ENCODE results near the gene MALRD1. TPM values are rescaled to one million over a fixed set of nuclear protein-coding genes. Genes with fewer than 3 reads are reported as not detected.
A peak's percentile ranks its signal among the peaks of the same experiment; 100 is the strongest.

The MALRD1 gene
- total RNA-seq, 1 donor from 2014 or later: 0.45 TPM

DNA sequence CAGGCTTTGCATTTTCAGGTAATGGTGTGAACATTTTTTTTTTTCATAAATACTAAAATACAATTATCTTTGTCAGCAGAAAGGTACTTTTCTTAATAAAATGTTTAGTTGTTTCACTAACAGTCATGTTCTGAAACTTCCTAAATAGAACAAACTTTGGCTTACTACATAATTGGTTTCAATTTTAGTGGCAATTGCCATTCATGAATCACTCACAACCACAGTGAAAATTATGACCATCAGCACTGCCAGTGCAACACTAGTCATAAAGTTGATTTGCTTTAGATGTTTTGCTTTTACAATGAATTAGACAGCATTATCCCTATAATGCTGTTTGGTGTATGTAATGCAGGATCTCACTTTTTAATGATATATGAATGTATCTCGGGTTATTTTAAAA lies 470.0 kb downstream of the MALRD1 start:
- Histone ChIP-seq H3K9me3 (ENCODE audit: insufficient read depth, low read depth, low read length) (no peaks in the 10 kb centered on the region), H3K4me3 (ENCODE audit: insufficient read depth, low read depth, low read length) (no peak overlapping the region), H3K9ac (ENCODE audit: low read length) (no peak overlapping the region), H2AFZ (ENCODE audit: low read depth, low read length) (no peak overlapping the region), H3K79me2 (ENCODE audit: insufficient read depth, low read length) (no peaks in the 10 kb centered on the region), H3K27me3 (ENCODE audit: insufficient read depth, low read length) (no peaks in the 10 kb centered on the region), H3K4me1 (ENCODE audit: insufficient read depth, low read length) (no peaks in the 10 kb centered on the region), H3K27ac (ENCODE audit: low read depth, low read length) (no peak overlapping the region), H3K36me3 (ENCODE audit: insufficient read depth, low read length) (no peaks in the 10 kb centered on the region), H3K4me2 (ENCODE audit: low read length) (no peak overlapping the region), H4K20me1 (ENCODE audit: insufficient read depth, low read length) (no peaks in the 10 kb centered on the region)
- Mint-ChIP-seq H3K4me1 (ENCODE audit: low read depth, unreplicated experiment) (no peaks in the 10 kb centered on the region), H3K9me3 (ENCODE audit: unreplicated experiment) (no peaks in the 10 kb centered on the region), H3K27ac (ENCODE audit: unreplicated experiment) (no peak overlapping the region), H3K27me3 (ENCODE audit: low read depth, unreplicated experiment) (no peaks in the 10 kb centered on the region), H3K4me3 (ENCODE audit: unreplicated experiment) (no peak overlapping the region), H3K36me3 (ENCODE audit: low read depth, unreplicated experiment) (no peaks in the 10 kb centered on the region)
- TF ChIP-seq EZH2 (IDR thresholded peaks at IDR 0.05; ENCODE audit: insufficient read depth, low read length) (no peak), CTCF (IDR thresholded peaks at IDR 0.05; ENCODE audit: insufficient read depth, low read depth, low read length) (no peak)
- DNase-seq (ENCODE audit: low read depth) (no peak), FAIRE-seq (no peak)

GRCh38 chr10:19531324-19531723 lies 482.7 kb downstream of the MALRD1 start:
- Histone ChIP-seq H3K9me3 (ENCODE audit: insufficient read depth, low read depth, low read length) (no peaks in the 10 kb centered on the region), H4K20me1 (ENCODE audit: insufficient read depth, low read length) (no peaks in the 10 kb centered on the region), H3K27ac (ENCODE audit: low read depth, low read length) (no peak overlapping the region), H3K4me2 (ENCODE audit: low read length) (no peak overlapping the region), H3K36me3 (ENCODE audit: insufficient read depth, low read length) (no peaks in the 10 kb centered on the region), H3K27me3 (ENCODE audit: insufficient read depth, low read length) (no peaks in the 10 kb centered on the region), H3K79me2 (ENCODE audit: insufficient read depth, low read length) (no peaks in the 10 kb centered on the region), H3K9ac (ENCODE audit: low read length) (no peak overlapping the region), H3K4me3 (ENCODE audit: insufficient read depth, low read depth, low read length) (no peak overlapping the region), H2AFZ (ENCODE audit: low read depth, low read length) (no peak overlapping the region), H3K4me1 (ENCODE audit: insufficient read depth, low read length) (no peaks in the 10 kb centered on the region)
- no peak for TF ChIP-seq EZH2 (IDR thresholded peaks at IDR 0.05; ENCODE audit: insufficient read depth, low read length)
- DNase-seq (ENCODE audit: low read depth) (no peak), FAIRE-seq (no peak)
- Mint-ChIP-seq H3K4me3 (ENCODE audit: unreplicated experiment) (no peak overlapping the region), H3K36me3 (ENCODE audit: low read depth, unreplicated experiment) (no peaks in the 10 kb centered on the region), H3K27me3 (ENCODE audit: low read depth, unreplicated experiment) (no peaks in the 10 kb centered on the region), H3K27ac (ENCODE audit: unreplicated experiment) (no peak overlapping the region), H3K9me3 (ENCODE audit: unreplicated experiment) (no peaks in the 10 kb centered on the region), H3K4me1 (ENCODE audit: low read depth, unreplicated experiment) (no peaks in the 10 kb centered on the region)

DNA sequence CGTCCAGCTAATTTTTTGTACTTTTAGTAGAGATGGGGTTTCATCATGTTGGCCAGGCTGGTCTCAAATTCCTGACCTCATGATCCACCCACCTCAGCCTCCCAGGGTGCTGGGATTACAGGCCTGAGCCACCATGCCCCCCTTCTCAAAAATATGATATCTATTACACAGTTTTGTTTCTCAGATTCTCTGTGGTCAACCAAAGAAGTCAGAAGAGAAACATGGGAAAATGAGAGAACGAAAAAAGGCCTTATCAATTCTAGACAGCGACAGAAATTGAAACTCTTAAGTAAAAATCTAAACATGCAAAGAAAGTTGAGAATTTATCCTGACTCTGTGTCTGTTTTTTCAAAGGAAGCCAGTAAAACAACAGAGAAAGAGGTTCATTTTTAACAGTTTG lies 483.8 kb downstream of the MALRD1 start:
- no peaks in the 10 kb centered on the region for H3K27me3 ChIP-seq (ENCODE audit: insufficient read depth, low read length)
- H2AFZ ChIP-seq (ENCODE audit: low read depth, low read length): no peak overlapping the region
- DNase-seq (ENCODE audit: low read depth): no peak
- H3K9me3 ChIP-seq (ENCODE audit: insufficient read depth, low read depth, low read length): no peaks in the 10 kb centered on the region
- TF ChIP-seq EZH2 (IDR thresholded peaks at IDR 0.05; ENCODE audit: insufficient read depth, low read length) (no peak), CTCF (IDR thresholded peaks at IDR 0.05; ENCODE audit: insufficient read depth, low read depth, low read length) (no peak)
- H4K20me1 ChIP-seq (ENCODE audit: insufficient read depth, low read length): no peaks in the 10 kb centered on the region
- H3K4me1 Mint-ChIP-seq (ENCODE audit: low read depth, unreplicated experiment): no peaks in the 10 kb centered on the region
- H3K9me3 Mint-ChIP-seq (ENCODE audit: unreplicated experiment): no peaks in the 10 kb centered on the region
- FAIRE-seq: no peak
- H3K27ac ChIP-seq (ENCODE audit: low read depth, low read length): no peak overlapping the region
- no peaks in the 10 kb centered on the region for H3K36me3 Mint-ChIP-seq (ENCODE audit: low read depth, unreplicated experiment)
- H3K4me3 ChIP-seq (ENCODE audit: insufficient read depth, low read depth, low read length): no peak overlapping the region
- no peaks in the 10 kb centered on the region for H3K27me3 Mint-ChIP-seq (ENCODE audit: low read depth, unreplicated experiment)
- no peak overlapping the region for H3K9ac ChIP-seq (ENCODE audit: low read length)
- no peaks in the 10 kb centered on the region for H3K79me2 ChIP-seq (ENCODE audit: insufficient read depth, low read length)
- no peak overlapping the region for H3K4me2 ChIP-seq (ENCODE audit: low read length)
- peak overlapping the region; percentile 51 for H3K27ac Mint-ChIP-seq (ENCODE audit: unreplicated experiment)
- H3K36me3 ChIP-seq (ENCODE audit: insufficient read depth, low read length): no peaks in the 10 kb centered on the region
- H3K4me1 ChIP-seq (ENCODE audit: insufficient read depth, low read length): no peaks in the 10 kb centered on the region
- no peak overlapping the region for H3K4me3 Mint-ChIP-seq (ENCODE audit: unreplicated experiment)
